Left lobe of liver (tissue), 2 donors: Measurements from ENCODE around the gene SLC9A1. TPM values are rescaled to one million over a fixed set of nuclear protein-coding genes. Genes with fewer than 3 reads are reported as not detected.

Experiments
- ATAC-seq: fragments of 200-7000 bp; cut with Tn5 transposase; one replicate; pipeline ENCODE4 v1.9.1; 2020; ENCODE audit warnings: mild to moderate bottlenecking, moderate library complexity
- DNase-seq: peaks from one replicate; pipeline ENCODE4 v3.0.0-alpha.2; 2020; ENCODE audit warnings: low spot score
- total RNA-seq: library from RNA; stranded (reverse); gene quantifications from one replicate; pipeline ENCODE4 v1.2.1, GENCODE V29; 2021
- donor health status: DM: no; HTN: no; CAD: no; lungs with moderate emphysema.
- donor health status: DM: no; HTN: yes; CAD: no.

The SLC9A1 gene
- total RNA-seq, 1 donor from 2014 or later = 2.7 TPM

DNA sequence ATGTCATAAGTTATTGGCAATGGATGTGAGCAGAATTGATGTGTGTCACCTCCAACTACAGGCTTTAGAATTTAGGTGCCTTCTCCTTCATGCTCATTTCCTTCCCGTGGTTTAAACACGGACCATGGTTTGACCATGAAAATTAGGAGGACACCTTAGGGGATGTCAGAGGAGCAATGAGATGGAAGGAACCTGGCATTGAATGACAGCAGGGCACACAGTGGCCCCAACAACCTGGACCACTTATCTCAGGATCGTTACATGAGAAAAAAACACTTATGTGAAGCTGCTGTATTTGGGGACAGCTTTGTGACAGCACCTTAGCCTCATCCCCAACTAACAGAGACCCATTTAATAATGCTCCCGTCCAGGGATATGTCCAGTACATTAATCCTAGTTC, 70.8 kb downstream of the SLC9A1 start:
- DNase-seq (no peak), ATAC-seq (no peak)

DNA sequence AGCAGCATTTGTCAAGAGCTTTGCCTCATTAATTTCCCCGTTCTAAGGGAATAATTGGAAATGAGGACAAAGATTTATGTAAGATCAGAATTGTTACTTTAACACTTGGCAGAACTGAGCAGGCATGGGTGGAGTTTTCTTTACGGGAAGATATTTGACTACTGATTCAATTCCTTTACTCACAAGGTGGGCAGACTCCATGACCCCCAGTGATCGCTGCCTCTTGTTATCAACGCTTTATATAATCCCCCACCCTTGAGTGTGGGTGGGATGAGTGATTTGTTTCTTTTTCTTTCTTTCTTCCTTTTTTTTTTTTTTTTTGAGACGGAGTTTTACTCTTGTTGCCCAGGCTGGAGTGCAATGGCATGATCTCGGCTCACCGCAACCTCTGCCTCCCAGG, 77.0 kb downstream of the SLC9A1 start:
- ATAC-seq (no peak), DNase-seq (no peak)

DNA sequence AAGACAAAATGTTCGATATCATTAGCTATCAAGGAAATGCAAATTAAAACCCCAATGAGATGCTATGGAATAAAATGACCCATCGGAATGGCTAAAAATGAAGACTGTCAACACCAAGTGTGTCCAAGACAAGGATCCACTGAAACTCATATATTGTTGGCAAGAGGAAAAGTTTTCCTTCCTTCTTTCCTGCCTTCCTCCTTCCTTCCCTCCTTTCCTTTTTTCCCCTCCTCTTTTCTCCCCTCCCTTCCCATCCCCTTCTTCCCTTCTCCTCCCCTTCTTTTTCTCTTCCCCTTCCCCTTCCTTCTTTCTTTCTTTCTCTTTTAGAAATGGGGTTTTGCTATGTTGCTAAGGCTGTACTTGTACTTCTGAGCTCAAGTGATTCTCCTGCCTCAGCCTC, 78.1 kb downstream of the SLC9A1 start:
- DNase-seq (no peak), ATAC-seq (no peak)

DNA sequence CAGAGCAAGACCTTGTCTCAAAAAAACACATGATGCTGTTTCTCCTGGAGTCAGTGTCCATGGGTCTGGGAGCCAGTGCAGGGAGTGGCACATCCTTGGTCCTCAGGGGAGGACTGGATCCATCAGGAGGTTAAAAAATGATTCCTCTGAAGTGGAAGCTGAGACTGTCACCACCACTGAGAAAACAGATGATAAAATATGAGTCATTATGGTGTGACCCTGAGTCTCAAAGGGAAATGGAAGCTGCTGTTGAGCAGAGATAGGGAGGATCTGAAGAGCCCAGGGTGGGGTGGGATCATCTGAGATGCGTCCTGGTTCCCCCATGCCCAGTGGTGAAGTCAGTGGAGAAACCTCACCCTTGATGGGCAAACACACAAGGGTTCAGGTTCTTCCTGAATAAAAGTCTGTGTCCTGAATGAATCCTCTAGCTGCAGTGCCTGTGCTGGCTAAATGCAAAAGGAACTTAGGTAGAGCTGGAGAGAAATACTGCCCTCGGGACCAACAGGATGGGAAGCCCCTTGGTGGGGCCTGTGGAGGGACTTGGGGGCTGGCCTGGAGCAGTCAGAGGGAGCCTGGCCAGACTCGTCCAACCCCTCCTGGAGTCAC, 80.6 kb downstream of the SLC9A1 start:
- no peak for ATAC-seq
- DNase-seq = no peak

DNA sequence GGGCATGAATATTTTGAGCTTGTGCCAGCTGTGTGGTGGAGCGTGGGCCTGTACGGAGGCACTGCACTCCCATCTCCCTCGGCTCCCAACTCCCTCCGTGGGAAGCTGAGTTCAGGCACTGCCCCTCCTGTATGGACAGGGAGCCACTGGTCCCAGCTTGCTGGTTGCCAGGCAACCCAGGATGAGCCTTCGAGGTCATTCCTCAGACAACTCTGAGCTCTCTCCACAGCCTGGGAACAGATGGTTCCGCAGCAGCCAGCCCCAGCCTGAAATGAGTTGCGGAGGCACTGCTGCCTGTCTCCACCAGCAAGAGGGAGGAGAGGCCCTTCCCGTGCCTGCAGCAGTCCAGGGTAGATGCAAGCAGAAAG, 83.9 kb downstream of the SLC9A1 start:
- DNase-seq = no peak
- ATAC-seq = no peak

DNA sequence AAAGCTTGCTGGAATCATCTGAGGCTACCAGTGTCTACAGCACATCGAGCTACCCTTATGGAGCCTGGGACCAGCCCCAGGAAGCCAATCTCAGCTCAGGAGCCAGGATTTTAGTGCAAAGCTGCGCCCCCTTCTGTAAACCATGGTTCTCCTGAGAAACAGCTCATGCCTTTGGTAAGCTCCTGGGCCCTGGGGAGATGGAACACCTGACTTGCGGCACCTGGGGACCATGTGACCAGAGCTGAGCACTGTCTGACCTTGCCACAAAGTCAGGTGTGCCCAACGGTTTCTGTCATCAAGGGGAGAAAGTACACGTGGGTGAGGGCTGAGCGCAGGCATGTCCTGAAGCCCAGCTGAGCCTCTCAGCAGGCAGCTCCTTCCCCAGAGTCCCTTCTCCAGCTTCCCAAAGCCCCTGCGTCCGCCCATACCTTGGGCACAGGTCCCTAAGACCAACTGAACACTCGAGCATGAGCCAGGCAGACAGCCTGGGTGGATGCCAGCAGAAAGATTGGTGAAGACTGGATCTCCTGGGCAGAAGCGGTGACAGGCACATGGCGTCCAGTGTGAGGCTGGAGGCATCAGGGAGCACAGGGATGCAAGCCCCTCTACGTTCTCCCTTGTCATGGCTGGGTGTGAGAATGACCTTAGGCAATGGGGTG, 84.4 kb downstream of the SLC9A1 start:
- DNase-seq (no peak), ATAC-seq (no peak)

DNA sequence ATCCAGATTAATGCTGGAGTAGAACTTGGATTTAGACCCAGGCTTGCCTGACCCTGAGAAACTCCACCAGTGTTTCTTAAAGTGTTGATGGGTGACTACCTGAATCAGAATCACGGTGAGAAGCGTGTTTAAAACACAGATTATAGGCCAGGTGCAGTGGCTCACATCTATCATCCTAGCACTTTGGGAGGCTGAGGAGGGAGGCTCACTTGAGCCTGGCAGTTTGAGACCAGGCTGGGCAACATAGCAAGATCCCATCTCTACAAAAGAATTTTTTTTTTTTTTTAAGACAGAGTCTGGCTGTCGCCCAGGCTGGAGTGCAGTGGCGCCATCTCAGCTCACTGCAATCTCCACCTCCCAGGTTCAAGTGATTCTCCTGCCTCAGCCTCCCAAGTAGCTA, 86.0 kb downstream of the SLC9A1 start:
- no peak for ATAC-seq
- DNase-seq = no peak

DNA sequence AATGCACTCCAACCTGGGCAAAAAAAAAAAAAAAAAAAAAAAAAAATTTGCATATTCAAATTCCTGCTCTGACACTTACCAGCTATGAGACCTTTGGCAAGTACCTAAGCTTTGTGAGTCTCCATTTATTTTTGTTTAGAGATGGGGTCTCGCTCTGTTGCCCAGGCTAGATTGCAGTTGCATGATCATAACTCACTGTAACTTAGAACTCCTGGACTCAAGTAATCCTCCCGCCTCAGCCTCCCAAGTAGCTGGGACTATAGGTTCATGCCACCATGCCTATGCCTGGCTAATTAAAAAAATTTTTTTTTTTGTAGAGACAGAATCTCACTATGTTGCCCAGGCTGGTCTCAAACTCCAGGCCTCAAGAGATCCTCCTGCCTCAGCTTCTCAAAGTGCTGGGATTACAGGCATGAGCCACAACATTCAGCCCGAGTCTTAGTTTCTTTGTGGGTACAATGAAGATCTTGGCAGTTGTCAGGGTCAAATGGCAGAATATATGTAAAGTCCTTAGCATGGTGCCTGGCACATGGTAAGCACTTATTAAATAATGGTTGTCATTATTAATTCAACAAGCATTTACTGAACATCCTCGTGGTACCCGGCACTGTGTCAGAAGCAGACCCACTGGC, 88.8 kb downstream of the SLC9A1 start:
- ATAC-seq (no peak), DNase-seq (no peak)

DNA sequence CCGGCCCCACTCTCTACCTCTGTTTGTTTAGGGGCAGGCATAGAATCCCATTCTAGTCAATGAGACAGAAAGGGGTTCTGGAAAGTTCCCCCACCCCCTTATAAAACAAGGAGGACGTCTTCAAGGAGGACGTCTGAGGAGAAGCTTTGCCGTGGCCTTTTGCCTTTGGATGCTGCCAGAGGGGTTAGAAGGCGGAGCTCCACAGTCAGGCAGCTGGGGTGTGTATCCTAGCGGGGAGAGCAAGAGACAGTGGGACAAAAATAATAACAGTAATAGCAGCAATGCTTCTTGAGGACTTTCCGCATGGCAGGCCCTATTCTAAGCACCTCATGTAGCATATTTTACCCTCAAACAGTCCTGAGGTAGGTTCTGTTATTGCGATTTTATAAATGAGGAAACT, 94.0 kb downstream of the SLC9A1 start:
- DNase-seq = no peak
- no peak for ATAC-seq

DNA sequence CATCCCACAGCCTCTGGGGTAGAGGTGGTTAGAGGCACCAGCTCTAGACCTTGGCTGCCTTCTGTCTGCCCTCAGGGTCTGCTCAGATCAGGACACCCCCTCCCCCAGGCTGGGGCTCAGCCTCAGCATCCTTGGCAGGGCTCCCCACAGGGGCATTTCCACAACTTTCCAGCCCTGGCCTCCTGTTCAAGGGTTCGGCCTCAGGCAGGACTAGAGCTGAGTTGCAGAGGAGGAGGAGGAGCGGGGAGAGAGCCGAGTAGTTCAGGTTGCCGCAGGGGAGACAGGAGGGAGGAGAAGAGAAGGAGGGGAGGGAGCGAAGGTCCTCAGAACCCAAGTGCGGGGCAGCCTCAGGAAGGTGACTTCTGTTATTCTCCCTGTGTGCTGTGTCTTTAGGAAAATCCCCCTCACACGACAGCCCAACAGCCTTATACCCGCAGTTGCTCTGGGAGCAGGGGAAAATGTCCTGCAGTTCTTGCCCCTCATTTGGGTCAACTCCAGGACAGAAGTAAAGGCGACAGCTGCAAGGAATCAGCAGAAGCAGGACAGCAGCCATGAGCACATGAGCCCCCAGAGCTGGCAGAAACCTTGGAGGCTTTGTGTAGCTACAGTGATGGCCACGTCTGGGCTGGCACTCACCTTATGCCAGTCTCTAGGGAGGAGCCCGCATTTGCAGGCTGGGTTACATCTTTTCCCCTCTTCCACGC, 95.8 kb downstream of the SLC9A1 start:
- DNase-seq = no peak
- ATAC-seq = no peak

DNA sequence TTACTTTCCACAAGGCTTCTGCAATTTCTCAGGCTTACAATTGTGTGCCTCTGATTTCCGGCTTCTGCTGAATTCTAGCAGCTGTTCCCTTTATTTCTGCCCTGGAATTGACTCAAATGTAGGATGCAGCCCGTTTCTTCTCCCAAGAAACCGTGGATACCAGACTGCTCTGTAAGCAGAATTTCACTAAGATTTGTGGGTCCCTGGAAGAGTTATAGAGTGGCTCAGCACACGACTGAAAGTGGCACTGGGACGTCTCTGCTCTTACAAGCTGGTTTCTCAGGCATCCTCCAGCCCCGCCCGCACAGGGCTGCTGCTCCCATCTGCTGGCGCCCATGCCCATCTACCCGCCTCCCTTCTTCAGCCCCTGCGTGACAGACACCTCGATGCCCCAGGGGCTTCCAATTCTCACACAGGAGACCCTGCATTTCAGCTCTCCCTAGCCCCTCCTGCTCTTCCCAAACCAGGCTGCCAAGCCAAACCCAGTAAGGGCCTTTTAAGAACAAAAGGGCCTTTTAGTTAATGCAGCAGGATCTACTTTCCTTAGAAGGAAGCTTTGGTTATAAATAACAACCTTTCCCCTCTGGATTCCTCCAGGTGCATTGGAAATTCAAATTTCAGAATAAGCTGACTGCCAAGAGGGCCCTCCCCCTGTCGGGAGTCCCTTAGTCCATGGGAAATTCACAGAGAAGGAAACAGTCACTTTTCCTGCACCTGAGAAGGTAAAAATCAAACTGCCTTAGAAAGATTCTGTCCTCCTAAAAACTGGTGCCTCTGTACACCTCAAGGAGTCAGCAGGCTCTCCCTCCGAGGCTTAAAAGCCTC, 96.9 kb downstream of the SLC9A1 start:
- no peak for DNase-seq
- no peak for ATAC-seq

DNA sequence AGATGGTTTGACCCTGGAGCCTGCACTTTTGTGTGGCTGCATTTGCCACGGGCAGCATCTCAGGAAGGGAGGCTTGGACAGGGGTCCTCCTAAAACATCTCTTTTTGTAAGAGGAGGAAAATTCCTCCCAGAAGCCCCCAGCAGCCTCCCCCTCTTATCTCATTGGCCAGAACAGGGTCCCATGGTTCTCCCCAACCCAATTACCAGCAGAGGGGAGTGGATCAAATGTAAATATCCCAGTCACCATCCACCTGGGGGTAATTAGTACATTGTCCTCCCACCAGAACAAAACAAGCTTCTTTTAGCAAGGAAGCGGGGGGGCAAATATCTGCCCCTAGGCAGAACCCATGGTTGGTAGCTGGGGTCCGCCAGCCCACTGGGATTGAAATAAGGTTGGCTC, 97.5 kb downstream of the SLC9A1 start:
- ATAC-seq (no peak), DNase-seq (no peak)

DNA sequence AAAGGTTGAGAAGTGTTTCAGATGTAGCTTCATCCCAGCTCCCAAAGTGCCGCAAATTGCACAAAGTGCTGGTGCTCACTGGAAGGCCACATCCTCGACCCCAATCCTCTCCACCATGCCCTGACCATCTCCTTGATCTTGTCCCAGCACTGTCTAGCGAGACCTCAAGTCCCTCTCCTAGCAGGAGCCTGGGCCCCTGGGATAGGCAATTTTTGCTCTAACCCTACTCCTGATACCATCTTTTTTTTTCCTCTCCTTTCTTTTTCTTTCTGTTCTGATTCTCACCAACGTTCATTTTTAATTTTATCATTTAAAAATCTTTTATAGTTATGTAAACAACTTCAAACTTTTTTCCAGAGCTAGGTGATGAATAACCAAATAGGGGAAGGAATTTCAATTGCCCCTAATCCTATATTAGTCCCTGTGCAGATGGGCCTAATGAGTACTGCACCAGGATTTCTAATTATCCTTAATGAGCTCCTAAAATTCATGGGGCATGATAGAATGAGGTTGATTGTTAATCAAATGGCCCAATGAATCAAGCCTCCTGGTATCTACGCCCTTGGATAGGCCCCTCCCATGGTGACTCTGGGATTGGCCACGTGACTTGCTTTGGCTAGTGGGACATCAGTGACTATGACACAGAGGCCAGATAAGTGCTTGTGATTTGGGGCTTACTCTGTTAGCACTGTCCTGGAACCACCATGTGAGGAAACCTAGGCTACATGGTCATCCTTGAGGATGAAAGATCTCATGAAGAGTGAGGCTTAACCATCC, 100.8 kb downstream of the SLC9A1 start:
- ATAC-seq (no peak), DNase-seq (no peak)

DNA sequence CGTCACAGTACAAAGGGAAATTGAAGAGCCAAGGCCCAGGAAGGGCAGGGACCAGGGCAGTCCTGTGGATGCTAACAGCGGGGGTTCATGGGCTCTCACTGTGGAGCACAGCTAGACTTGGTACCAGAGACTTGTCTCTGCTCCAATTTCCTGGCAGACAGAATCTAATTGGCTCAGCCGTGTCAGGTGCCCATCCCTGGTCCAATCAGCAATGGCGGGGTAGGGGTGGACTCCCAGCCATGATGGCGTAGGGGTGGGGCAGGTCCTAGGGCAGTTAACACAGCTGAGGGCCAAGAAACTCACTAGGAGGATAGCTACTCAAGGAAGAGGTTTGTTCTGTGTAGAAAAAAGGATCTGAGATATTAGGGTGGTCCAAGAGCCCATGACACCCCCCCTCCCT, 102.4 kb downstream of the SLC9A1 start:
- DNase-seq = no peak

DNA sequence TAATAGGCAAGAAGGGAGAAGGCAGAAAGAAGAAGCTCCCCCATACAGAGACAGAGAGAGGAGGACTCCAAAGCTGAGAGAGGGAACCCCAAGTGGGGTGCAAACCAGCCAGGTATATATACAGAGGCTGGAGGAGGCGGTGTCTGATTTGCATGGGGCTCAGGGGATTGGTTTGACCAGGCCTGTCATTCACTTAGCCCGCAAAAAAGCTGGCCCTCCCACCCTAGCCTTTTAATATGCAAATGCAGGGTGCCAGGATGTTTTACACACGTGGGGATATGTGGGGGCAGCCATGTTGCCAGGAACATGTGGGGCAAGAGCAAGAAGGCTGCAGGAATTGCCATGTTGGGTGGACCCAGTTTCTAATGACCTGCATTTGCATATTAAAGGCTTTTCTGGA, 105.3 kb downstream of the SLC9A1 start:
- DNase-seq (no peak), ATAC-seq (no peak)

More for the DNA sequence above, 102.4 kb downstream of the SLC9A1 start:
- no peak for ATAC-seq

DNA sequence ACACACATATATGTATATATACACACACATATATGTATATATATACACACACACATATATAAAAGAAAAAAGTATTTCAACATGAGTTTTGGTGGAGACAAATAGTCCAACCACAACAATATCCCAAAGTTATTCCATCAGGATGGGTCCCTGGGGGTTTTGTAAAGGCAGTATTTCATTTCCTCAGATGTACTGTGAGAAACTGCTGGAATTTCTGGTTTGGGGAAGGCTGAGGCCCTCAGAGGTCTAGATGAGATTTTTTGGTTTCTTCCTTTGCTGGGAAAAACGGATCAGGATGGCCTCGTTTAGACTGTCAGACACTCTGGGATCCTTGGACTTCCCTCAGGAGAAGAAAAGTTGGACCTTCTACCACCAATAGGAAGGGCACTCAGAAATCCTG, 105.8 kb downstream of the SLC9A1 start:
- DNase-seq = no peak
- no peak for ATAC-seq
